Stimulated activated naive CD4-positive, alpha-beta T cell (primary cell): ENCODE measurements around the gene KNL1.
A peak's percentile ranks its signal among the peaks of the same experiment; 100 is the strongest.
"Not testable (repeated sequence)": the region's sequence is repeated elsewhere in the genome, so short reads cannot be mapped to it uniquely, and the experiment has no call there.

Source experiments
- DNase-seq, 6 experiments: peaks; one replicate each; lab custom pipeline; 2025; lab: John Stamatoyannopoulos, UW

Gene KNL1

GRCh38 chr15:40581796-40582195 is 12.3 kb upstream of the KNL1 start:
- not testable (repeated sequence) for DNase-seq

GRCh38 chr15:40582726-40583246 is 11.3 kb upstream of the KNL1 start:
- DNase-seq, result peak in 1 of 6 experiments; percentile 3

- DNase-seq, result no peak
These were observed 9.9 kb upstream of the KNL1 start for GRCh38 chr15:40584191-40584590.

DNA sequence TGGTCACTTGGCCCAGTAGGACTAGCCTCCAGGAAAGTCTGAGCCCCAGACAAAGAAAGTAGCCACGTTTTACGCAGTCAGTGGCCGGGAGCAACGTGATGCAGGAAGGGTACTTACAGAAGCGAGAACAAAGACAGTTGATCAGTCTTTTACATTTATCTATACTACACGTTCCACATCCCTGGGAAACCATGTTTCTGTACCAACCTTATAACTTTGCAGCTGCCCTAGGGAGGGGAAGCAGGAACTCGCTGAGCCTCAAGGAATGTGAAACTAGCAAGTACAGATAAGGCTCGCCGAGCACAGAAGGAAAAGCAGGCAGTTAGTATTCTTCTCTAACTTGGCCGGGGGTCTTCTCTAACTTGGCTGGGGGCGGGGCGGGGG is 3.4 kb upstream of the KNL1 start:
- DNase-seq, result no peak

DNA sequence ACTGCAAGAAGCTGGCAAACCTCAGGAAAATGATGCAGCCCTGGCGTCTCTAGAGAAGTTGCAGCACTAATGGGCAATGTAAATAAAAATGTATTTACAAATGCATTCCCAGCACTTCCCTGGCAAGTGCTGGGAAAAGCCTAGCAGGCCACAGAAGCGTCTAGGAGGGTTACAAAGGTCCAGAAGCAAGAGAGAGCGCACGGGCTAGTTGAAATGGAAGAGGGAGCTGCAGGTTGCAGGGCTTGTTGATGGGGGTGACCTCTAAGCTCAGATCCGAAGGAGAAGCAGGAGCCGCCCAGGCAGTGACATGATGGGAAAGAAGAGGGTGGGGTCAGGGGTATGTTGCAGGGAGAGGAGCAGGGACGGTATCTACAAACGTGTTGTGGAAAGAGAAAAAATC is 2.7 kb upstream of the KNL1 start:
- DNase-seq, result no peak

GRCh38 chr15:40593165-40593564 is 884 bp upstream of the KNL1 start:
- DNase-seq, result peak in 1 of 6 experiments; percentile 22

GRCh38 chr15:40594429-40594836 is 384 bp downstream of the KNL1 start:
- no peak for DNase-seq

DNA sequence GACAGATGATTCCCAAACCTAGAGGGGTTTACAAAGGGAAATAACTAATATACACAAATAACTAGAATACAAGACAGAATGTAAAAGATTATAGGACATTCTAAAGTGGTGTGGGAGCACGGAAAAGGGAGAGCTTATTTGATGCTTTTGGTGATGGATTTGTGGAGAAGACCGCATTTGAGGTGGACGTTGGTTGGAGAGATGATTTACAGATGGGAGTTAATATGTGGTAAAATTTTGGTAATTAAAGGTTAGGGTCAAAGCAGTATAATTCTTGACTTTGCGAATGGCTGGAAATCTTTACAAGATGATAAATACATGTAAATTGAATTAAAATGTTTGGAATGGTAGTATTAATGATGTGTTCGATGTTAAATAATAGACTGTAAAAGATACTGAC is 1.2 kb downstream of the KNL1 start:
- no peak for DNase-seq

GRCh38 chr15:40595773-40596172 is 1.7 kb downstream of the KNL1 start:
- DNase-seq, result no peak

DNA sequence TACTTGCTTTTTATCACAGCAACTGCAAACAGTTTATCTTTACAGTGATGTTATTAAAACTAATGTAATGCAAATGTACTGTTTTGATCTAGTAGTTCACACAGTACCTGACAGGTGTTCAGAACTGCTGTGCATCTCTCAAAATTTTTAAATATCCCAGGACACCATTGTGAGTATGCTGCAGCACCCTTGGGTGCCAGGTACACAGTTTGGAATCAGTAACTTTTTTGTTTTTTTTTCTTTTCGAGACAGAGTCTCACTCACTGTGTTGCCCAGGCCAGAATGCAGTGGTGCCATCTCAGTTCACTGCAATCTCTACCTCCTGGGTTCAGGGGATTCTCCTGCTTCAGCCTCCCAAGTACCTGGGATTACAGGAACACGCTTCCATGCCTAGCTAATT is 3.0 kb downstream of the KNL1 start:
- DNase-seq, result no peak

GRCh38 chr15:40598126-40598525 is 4.1 kb downstream of the KNL1 start:
- DNase-seq, result no peak

DNA sequence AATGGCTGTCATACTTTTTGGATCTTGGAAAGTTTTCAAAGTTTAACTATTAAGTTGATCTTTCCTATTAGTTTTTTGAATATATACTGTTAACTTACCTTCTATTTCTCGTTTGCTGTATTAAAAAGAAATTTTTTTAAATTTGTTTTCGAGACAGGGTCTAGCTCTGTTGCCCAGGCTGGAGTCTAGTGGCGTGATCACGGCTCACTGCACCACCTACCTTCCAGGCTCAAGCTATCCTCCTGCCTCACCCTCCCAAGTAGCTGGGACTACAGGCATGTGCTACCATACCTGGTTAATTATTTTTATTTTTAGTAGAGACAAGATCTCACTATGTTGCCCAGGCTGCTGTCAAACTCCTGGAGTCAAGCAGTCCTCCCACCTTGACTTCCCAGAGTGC is 4.6 kb downstream of the KNL1 start:
- DNase-seq, result no peak

- no peak for DNase-seq
These were observed 6.9 kb downstream of the KNL1 start for GRCh38 chr15:40600956-40601355.

GRCh38 chr15:40603935-40604334 is 9.9 kb downstream of the KNL1 start:
- DNase-seq, result no peak

DNA sequence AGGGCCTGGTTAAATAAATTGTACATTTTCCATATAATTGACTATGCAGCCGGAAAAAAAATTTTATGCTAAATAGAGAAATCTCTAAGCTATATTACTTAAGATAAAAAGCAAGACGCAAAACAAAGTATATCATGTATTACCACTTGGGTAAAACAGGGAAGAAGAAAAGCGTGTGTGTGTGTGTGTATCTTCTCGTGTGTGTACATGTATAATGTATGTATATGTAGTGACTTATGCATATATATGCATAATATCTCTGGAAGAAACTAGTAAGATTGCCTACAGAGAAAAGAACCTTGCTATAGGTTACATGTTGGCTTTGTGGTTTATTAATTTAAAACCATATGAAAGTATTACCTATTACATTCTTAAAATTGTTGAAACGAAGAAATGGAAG is 19.0 kb downstream of the KNL1 start:
- no peak for DNase-seq

DNA sequence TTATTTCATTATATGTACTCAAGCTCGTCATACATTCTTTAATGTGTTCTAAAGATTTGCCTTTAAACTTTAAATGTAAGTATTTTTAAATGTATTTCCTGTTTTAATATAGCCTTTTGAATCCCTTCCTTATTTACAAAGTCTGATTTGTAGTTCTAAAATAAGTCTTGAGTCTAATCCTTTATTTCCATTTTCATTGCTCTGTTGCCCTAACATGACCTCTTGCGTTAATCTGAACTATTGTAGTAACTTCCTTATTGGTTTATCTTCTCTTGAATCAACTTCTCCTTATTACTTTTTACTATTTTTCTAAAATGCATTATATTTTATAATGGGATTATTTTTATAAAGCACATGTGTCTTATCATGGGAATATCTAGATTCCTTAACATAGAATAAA is 24.0 kb downstream of the KNL1 start:
- DNase-seq, result no peak

DNA sequence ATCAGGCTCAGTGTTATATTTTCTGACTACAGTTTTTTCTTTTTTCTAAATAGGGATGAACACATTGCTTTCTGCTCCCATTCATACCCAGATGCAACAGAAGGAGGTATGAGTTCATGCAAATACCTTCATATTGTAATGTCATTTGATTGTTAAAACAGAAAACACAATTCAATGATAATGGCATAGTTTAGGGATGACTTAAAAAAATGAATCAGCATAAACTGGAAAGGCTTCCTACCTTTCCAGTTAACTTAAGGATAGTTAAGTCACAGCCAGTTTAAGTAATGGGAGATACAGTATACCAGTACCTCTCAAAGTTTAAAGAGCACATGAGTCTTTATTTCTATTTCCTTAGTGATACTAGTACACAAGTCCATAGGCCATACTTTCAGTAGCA is 24.9 kb downstream of the KNL1 start:
- DNase-seq, result no peak

- no peak for DNase-seq
These were observed 29.3 kb downstream of the KNL1 start for GRCh38 chr15:40623361-40623760.

- no peak for DNase-seq
These were observed 36.3 kb downstream of the KNL1 start for GRCh38 chr15:40630313-40630712.

DNA sequence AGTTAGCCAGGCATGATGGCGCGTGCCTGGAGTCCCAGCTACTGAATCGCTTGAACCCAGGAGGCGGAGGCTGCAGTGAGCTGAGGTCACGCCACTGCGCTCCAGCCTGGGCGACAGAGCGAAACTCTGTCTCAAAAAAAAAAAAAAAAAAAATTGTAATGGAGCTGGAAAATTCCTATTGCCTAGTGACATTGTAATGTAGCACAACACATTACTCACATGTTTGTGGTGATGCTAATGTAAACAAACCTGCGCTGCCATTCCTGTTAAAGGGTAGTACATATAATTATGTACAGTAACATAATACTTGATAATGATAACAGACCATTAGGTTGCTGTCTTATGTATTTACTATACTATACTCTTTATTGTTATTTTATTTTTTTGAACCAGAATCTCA is 39.1 kb downstream of the KNL1 start:
- DNase-seq, result no peak

GRCh38 chr15:40637221-40637745 is 43.2 kb downstream of the KNL1 start:
- no peak for DNase-seq

DNA sequence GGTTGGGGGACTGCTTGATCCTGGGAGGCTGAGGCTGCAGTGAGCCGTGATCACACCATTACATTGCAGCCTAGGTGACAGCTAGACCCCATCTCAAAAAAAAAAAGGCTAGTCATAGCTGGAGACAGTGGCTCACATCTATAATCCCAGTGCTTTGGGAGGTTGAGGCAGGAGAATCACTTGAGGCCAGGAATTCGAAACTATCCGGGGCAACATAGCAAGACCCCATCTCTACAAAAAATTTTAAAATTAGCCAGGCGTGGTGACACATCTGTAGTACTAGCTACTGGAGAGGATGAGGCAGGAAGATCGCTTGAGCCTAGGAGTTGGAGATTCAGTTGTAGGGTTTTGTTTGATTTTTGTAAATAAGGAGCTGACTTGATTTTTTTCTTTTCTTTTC is 45.6 kb downstream of the KNL1 start:
- DNase-seq, result no peak

GRCh38 chr15:40647523-40647922 is 53.5 kb downstream of the KNL1 start:
- no peak for DNase-seq

DNA sequence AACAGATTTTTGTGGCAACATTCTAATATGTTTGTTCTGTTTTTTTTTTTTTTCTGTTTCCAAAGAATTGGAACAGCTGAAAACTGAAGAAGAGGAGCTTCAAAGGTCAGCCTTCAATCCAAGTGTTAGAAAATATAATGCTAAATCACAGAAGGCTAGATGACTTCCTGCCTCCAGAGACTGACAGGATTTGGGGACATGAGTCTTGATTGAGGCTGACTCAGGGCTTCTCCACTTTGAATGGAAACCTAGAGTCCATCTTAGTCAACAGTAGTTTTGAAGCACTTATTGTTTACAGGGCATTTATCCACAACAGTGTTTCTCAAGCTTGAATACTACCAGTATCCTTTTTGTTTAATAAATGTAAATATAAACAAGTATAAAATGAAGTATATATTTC is 56.4 kb downstream of the KNL1 start:
- DNase-seq, result no peak

DNA sequence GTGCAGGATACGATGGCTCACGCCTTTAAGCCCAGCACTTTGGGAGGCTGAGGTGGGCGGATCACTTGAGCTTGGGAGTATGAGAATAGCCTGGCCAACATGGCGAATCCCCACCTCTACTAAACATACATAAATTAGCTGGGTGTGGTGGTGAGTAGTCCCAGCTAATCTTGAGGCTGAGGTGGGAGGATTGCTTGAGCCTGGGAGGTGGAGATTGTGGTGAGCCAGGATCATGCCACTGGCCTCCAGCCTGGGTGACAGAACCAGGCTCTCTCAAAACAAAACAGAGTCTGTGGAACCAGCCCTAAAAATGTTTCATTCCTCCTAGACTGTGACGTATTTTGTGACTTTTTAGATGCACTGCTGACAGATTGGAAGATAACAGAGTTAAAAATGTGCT is 66.6 kb downstream of the KNL1 start:
- DNase-seq, result no peak
